ENCODE measurements around the gene GRK1. TPM values are rescaled to one million over a fixed set of nuclear protein-coding genes. Genes with fewer than 3 reads are reported as not detected.
A peak's percentile ranks its signal among the peaks of the same experiment; 100 is the strongest.

The GRK1 gene
- total and polyA plus RNA-seq, 2 of the 4 experiments (the other 2 are of a cell fraction): not detected

- no peak overlapping the region for H3K4me3 ChIP-seq (ENCODE audit: insufficient read depth, low read depth, low read length)
- WGBS, 2 experiments (ENCODE audit: extremely low coverage in 2 of 2, insufficient read length in 1 of 2): 61% methylated on average over 10 of the region's 19 CpGs; no CpG with 5 or more reads in 1 of the 2 experiments
- peaks cover 7% of the 10 kb centered on the region for H3K27me3 ChIP-seq (ENCODE audit: control insufficient read depth, insufficient read depth, low read length)
- no peak overlapping the region for H3K23ac ChIP-seq (ENCODE audit: low read depth, low read length)
- no peak overlapping the region for H3K27ac ChIP-seq (ENCODE audit: insufficient read depth, low read length)
- BruUV-seq (replicated peaks): no TSS peak
- peaks cover 6% of the 10 kb centered on the region; the same call in 1 of the 2 replicates for H3K4me1 ChIP-seq (ENCODE audit: control insufficient read depth, insufficient read depth, low read length)
- peak; percentile 64 for TF ChIP-seq MAFK (IDR thresholded peaks at IDR 0.05; ENCODE audit: low read depth, low read length)
- TF ChIP-seq CHD1 (IDR thresholded peaks at IDR 0.05; ENCODE audit: low read depth, low read length): no peak
- no peak overlapping the region for H3K9ac ChIP-seq (ENCODE audit: low read depth, low read length)
- no peak overlapping the region for H3K56ac ChIP-seq (ENCODE audit: extremely low read depth, insufficient read depth, low read length)
- H3K18ac ChIP-seq (ENCODE audit: low read depth, low read length): no peak overlapping the region
- dilution Hi-C loops (cut with HindIII; ENCODE audit: low sequenced_read_pairs, unreplicated experiment): no loop called here
- no peak overlapping the region for H2BK15ac ChIP-seq (ENCODE audit: low read depth, low read length)
- H3K36me3 ChIP-seq (ENCODE audit: control insufficient read depth, insufficient read depth, low read length): no peaks in the 10 kb centered on the region
- H4K5ac ChIP-seq (ENCODE audit: low read depth, low read length): no peak overlapping the region
- intact Hi-C loops (cut with micrococcal nuclease): no loop called here
- H3K9me3 ChIP-seq (ENCODE audit: control insufficient read depth, insufficient read depth, low read length): peaks cover 4% of the 10 kb centered on the region
- H4K91ac ChIP-seq (ENCODE audit: insufficient read depth, low read depth, low read length): no peak overlapping the region
- H2BK5ac ChIP-seq (ENCODE audit: low read depth, low read length, poor library complexity, severe bottlenecking): no peak overlapping the region
- H2BK20ac ChIP-seq (ENCODE audit: low read depth, low read length): no peak overlapping the region
- peak overlapping the region; percentile 5; the same call in 1 of the 2 replicates for H2BK120ac ChIP-seq (ENCODE audit: low read depth, low read length)
- peak overlapping the region; percentile 26 for H2AFZ ChIP-seq (replicated peaks; ENCODE audit: low read length, poor library complexity)
- H3K4me2 ChIP-seq (ENCODE audit: low read depth, low read length): no peak overlapping the region
- no peak overlapping the region for H4K8ac ChIP-seq (ENCODE audit: low read depth in 2 of 2, low read length in 2 of 2)
- peak; percentile 74 for DNase-seq
- in situ Hi-C loops (cut with MboI; ENCODE audit: low sequenced_read_pairs): no loop called here
- peaks cover 7% of the 10 kb centered on the region; the same call in 1 of the 2 replicates for H4K20me1 ChIP-seq (ENCODE audit: insufficient read depth, low read length)
- H3K79me1 ChIP-seq (ENCODE audit: low read depth in 1 of 2, low read length in 2 of 2): peaks cover 0 to 5% of the 10 kb centered on the region in 2 experiments; a peak in 1 of 4 replicates
- no peak overlapping the region for H3K14ac ChIP-seq (replicated peaks; ENCODE audit: low read depth, low read length)
- H3K9me1 ChIP-seq (ENCODE audit: insufficient read depth, low read length): peaks cover 10% of the 10 kb centered on the region
- POLR2A ChIA-PET (ENCODE audit: unreplicated experiment): no interaction called here
- H2AK5ac ChIP-seq (ENCODE audit: low read depth, low read length): no peak overlapping the region; the same call in 1 of the 2 replicates
- peak; percentile 38; the same call in 1 of the 2 replicates for ATAC-seq (ENCODE audit: low read depth)
- no peak overlapping the region for H2AK9ac ChIP-seq (replicated peaks; ENCODE audit: low read depth, low read length, poor library complexity)
- H3K4ac ChIP-seq (ENCODE audit: low read depth, low read length): no peak overlapping the region
- CTCF ChIA-PET: no interaction called here
These were observed 118.3 kb downstream of the GRK1 start for GRCh38 chr13:113785051-113786010.

All from IMR-90 (cell line).